ENCODE data around the gene CDKN2AIPNL. TPM values are rescaled to one million over a fixed set of nuclear protein-coding genes. Genes with fewer than 3 reads are reported as not detected.
A peak's percentile ranks its signal among the peaks of the same experiment; 100 is the strongest.

CDKN2AIPNL gene
- total RNA-seq, 2 donors from 2014 or later, result 51.8 to 62.0 TPM

GRCh38 chr5:134437340-134437846 lies 25.7 kb upstream of the CDKN2AIPNL start:
- no peak for DNase-seq
- H3K27ac ChIP-seq (ENCODE audit: low read depth, low read length), result no peak overlapping the region
- H3K9me3 ChIP-seq (ENCODE audit: control insufficient read depth, low read length), result no peaks in the 10 kb centered on the region
- H3K4me3 ChIP-seq (ENCODE audit: low read length), result no peak overlapping the region
- 94% methylated on average over 2 to 4 of the region's 4 CpGs for WGBS, 2 experiments (ENCODE audit: insufficient coverage in 1 of 2, insufficient read length in 1 of 2)
- H3K4me1 ChIP-seq (ENCODE audit: control insufficient read depth, insufficient read depth, low read length), result no peaks in the 10 kb centered on the region
- Mint-ChIP-seq H3K36me3 (ENCODE audit: low read depth) (no peaks in the 10 kb centered on the region), H3K27ac (peak overlapping the region; percentile 85), H3K4me3 (no peak overlapping the region), H3K9me3 (no peaks in the 10 kb centered on the region), H3K27me3 (ENCODE audit: insufficient read depth) (no peaks in the 10 kb centered on the region), H3K4me1 (peaks cover 22% of the 10 kb centered on the region)
- H3K9ac ChIP-seq (ENCODE audit: extremely low read depth, low read length, poor library complexity, severe bottlenecking), result no peak overlapping the region
- H3K27me3 ChIP-seq (ENCODE audit: control insufficient read depth, insufficient read depth, low read length, poor library complexity, severe bottlenecking), result no peaks in the 10 kb centered on the region
- no peaks in the 10 kb centered on the region for H3K36me3 ChIP-seq (ENCODE audit: control insufficient read depth, insufficient read depth, low read length)
- TF ChIP-seq CTCF (conservative IDR thresholded peaks at IDR 0.05), result no peak

GRCh38 chr5:134436523-134437339 lies 25.1 kb upstream of the CDKN2AIPNL start:
- Mint-ChIP-seq H3K27me3 (ENCODE audit: insufficient read depth) (no peaks in the 10 kb centered on the region), H3K4me3 (no peak overlapping the region), H3K36me3 (ENCODE audit: low read depth) (no peaks in the 10 kb centered on the region), H3K4me1 (peaks cover 17% of the 10 kb centered on the region), H3K9me3 (no peaks in the 10 kb centered on the region), H3K27ac (peak overlapping the region; percentile 85)
- TF ChIP-seq CTCF (conservative IDR thresholded peaks at IDR 0.05), result no peak
- H3K9me3 ChIP-seq (ENCODE audit: control insufficient read depth, low read length), result no peaks in the 10 kb centered on the region
- no peaks in the 10 kb centered on the region for H3K27me3 ChIP-seq (ENCODE audit: control insufficient read depth, insufficient read depth, low read length, poor library complexity, severe bottlenecking)
- WGBS, 2 experiments (ENCODE audit: insufficient coverage in 1 of 2, insufficient read length in 1 of 2), result 75 to 78% methylated on average over 10 to 20 of the region's 20 CpGs
- no peak overlapping the region for H3K27ac ChIP-seq (ENCODE audit: low read depth, low read length)
- H3K4me1 ChIP-seq (ENCODE audit: control insufficient read depth, insufficient read depth, low read length), result no peaks in the 10 kb centered on the region
- no peak overlapping the region for H3K9ac ChIP-seq (ENCODE audit: extremely low read depth, low read length, poor library complexity, severe bottlenecking)
- H3K4me3 ChIP-seq (ENCODE audit: low read length), result no peak overlapping the region
- H3K36me3 ChIP-seq (ENCODE audit: control insufficient read depth, insufficient read depth, low read length), result no peaks in the 10 kb centered on the region
- no peak for DNase-seq

- Histone ChIP-seq H3K36me3 (ENCODE audit: control insufficient read depth, insufficient read depth, low read length) (no peaks in the 10 kb centered on the region), H3K9ac (ENCODE audit: extremely low read depth, low read length, poor library complexity, severe bottlenecking) (no peak overlapping the region), H3K4me3 (ENCODE audit: low read length) (no peak overlapping the region), H3K4me1 (ENCODE audit: control insufficient read depth, insufficient read depth, low read length) (no peaks in the 10 kb centered on the region), H3K9me3 (ENCODE audit: control insufficient read depth, low read length) (no peaks in the 10 kb centered on the region), H3K27ac (ENCODE audit: low read depth, low read length) (no peak overlapping the region), H3K27me3 (ENCODE audit: control insufficient read depth, insufficient read depth, low read length, poor library complexity, severe bottlenecking) (no peaks in the 10 kb centered on the region)
- no peaks in the 10 kb centered on the region for H3K36me3 Mint-ChIP-seq (ENCODE audit: low read depth)
- H3K27ac Mint-ChIP-seq, result no peak overlapping the region
- no peak for TF ChIP-seq CTCF (conservative IDR thresholded peaks at IDR 0.05)
- DNase-seq, result no peak
- no peak overlapping the region for H3K4me3 Mint-ChIP-seq
- no peaks in the 10 kb centered on the region for H3K27me3 Mint-ChIP-seq (ENCODE audit: insufficient read depth)
- 89 to 94% methylated on average over 2 of the region's 2 CpGs for WGBS, 2 experiments (ENCODE audit: insufficient coverage in 1 of 2, insufficient read length in 1 of 2)
- no peaks in the 10 kb centered on the region for H3K9me3 Mint-ChIP-seq
- peaks cover 13% of the 10 kb centered on the region for H3K4me1 Mint-ChIP-seq
Measured at GRCh38 chr5:134435560-134435959, 23.9 kb upstream of the CDKN2AIPNL start.
